ENCODE data around the gene PMM1. TPM values are rescaled to one million over a fixed set of nuclear protein-coding genes. Genes with fewer than 3 reads are reported as not detected.
"Not testable (repeated sequence)": the region's sequence is repeated elsewhere in the genome, so short reads cannot be mapped to it uniquely, and the experiment has no call there.

The PMM1 gene
- total and polyA plus RNA-seq, 9 donors = 19.9 to 76.6 (median 55.7) TPM

DNA sequence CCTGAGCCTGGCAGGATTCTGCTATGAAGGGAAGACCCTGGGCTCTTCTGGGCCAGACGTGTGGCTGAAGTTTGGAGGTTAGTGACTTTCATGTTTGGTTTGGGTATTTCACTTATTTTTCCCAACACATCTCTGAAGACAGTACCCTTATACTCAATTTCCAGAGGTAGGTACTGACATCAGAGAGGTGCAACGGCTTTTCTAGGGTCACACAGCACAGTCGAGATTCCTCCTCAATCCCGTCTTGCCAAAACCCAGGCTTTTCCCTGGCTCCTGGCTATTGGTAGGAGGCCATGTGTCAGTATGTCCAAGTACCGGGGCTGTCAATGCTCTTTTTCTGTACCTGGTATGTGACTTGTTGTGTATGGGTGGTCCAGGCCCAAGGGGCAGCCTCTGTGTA lies 6.1 kb upstream of the PMM1 start:
- H3K36me3 ChIP-seq = no peaks in the 10 kb centered on the region
- intact Hi-C loops (cut with DNase I) = loop anchor here in 3 of 4 donors (5.0 to 10.0 kb wide), 3 partner anchors 51 to 193 kb away; partner anchors contain the start of gene POLR3H (in 3 of the 3)
- 74 to 81% (median 78%) methylated on average over 5 of the region's 5 CpGs for WGBS, 3 donors
- TF ChIP-seq EP300 (IDR thresholded peaks at IDR 0.05) (no peak), POLR2A (IDR thresholded peaks at IDR 0.05) (no peak)
- TF ChIP-seq, protein P1, sequence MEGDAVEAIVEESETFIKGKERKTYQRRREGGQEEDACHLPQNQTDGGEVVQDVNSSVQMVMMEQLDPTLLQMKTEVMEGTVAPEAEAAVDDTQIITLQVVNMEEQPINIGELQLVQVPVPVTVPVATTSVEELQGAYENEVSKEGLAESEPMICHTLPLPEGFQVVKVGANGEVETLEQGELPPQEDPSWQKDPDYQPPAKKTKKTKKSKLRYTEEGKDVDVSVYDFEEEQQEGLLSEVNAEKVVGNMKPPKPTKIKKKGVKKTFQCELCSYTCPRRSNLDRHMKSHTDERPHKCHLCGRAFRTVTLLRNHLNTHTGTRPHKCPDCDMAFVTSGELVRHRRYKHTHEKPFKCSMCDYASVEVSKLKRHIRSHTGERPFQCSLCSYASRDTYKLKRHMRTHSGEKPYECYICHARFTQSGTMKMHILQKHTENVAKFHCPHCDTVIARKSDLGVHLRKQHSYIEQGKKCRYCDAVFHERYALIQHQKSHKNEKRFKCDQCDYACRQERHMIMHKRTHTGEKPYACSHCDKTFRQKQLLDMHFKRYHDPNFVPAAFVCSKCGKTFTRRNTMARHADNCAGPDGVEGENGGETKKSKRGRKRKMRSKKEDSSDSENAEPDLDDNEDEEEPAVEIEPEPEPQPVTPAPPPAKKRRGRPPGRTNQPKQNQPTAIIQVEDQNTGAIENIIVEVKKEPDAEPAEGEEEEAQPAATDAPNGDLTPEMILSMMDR (IDR thresholded peaks at IDR 0.05) = no peak
- H3K27me3 ChIP-seq = no peaks in the 10 kb centered on the region
- H3K4me3 ChIP-seq = no peak overlapping the region
- DNase-seq = peak in 1 of 5 donors; percentile 21
- H3K9me3 ChIP-seq = no peaks in the 10 kb centered on the region
- H3K4me1 ChIP-seq (ENCODE audit: insufficient read depth) = peaks cover 18% of the 10 kb centered on the region
- peak overlapping the region; percentile 5 to 62 for H3K27ac ChIP-seq

DNA sequence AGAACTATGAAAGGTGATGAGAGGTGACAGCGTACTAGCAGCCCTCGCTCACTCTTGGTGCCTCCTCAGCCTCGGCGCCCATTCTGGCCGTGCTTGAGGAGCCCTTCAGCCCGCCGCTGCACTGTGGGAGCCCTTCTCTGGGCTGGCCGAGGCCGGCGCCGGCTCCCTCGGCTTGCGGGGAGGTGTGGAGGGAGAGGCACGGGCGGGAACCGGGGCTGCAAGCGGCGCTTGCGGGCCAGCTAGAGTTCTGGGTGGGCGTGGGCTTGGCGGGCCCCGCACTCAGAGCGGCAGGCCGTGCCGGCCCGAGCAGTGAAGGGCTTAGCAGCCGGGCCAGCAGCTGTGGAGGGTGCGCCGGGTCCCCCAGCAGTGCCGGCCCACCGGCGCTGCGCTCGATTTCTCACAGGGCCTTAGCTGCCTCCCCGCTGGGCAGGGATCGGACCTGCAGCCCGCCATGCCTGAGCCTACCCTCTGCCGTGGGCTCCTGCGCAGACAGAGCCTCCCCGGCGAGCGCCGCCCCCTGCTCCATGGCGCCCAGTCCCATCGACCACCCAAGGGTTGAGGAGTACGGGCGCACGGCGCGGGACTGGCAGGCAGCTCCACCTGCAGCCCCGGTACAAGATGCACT lies 3.8 kb upstream of the PMM1 start:
- intact Hi-C loops (cut with DNase I) = loop anchor here in 1 of 4 donors (10.0 kb wide), 1 partner anchor 49 kb away; the partner anchor contains the start of gene POLR3H
- H3K27me3 ChIP-seq, H3K4me3 ChIP-seq, H3K9me3 ChIP-seq, H3K36me3 ChIP-seq, H3K27ac ChIP-seq: not testable (repeated sequence)
- H3K4me1 ChIP-seq (ENCODE audit: insufficient read depth) = peaks cover 19% of the 10 kb centered on the region
- peak in 3 of 5 donors; percentile 34 to 46 (median 41) for DNase-seq
- 94 to 95% (median 95%) methylated on average over 50 to 51 of the region's 51 CpGs for WGBS, 3 donors

DNA sequence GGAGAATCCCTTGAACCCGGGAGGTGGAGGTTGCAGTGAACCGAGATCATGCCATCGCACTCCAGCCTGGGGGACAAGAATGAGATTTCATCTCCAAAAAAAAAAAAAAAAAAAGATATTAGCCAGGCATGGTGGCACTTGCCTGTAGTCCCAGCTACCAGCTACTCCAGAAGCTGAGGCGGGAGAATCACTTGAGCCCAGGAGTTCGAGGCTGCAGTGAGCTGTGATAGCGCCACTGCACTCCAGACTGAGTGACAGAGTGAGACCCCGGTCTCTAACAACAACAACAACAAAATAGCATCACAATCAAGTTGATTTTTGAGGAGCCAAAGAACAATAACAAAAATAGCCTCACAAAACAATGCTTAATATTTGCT lies 2.3 kb downstream of the PMM1 start:
- DNase-seq = no peak
- Histone ChIP-seq H3K9me3 (no peaks in the 10 kb centered on the region), H3K27ac (no peak overlapping the region), H3K27me3 (no peaks in the 10 kb centered on the region), H3K4me1 (ENCODE audit: insufficient read depth) (peaks cover 4% of the 10 kb centered on the region), H3K36me3 (no peaks in the 10 kb centered on the region), H3K4me3 (no peak overlapping the region)
- TF ChIP-seq POLR2A (IDR thresholded peaks at IDR 0.05) = no peak
- TF ChIP-seq, protein P1 (IDR thresholded peaks at IDR 0.05) = no peak
- TF ChIP-seq EP300 (IDR thresholded peaks at IDR 0.05) = no peak
- intact Hi-C loops (cut with DNase I) = no loop called here
- WGBS, 3 donors = 88 to 94% (median 91%) methylated on average over 7 of the region's 7 CpGs

DNA sequence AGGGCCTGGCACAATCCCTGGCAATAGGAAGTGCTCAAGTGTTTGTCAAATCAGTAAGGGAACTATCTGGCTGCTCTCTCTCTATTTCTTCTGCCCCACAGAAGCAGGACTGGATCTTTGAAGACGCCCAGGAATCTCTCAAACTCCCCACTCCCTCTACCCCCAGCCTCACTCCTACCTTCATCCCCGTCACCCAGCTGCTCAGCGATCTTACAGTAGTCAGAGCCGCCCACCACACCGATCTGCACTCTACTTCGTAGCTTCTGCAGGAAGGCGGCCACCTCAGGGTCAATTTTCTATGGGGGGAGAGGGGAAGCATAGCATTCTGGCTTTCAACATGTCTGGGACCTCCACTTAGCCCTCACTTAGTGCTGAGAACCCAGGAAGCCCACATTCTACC lies 3.7 kb downstream of the PMM1 start:
- Histone ChIP-seq H3K27me3 (no peaks in the 10 kb centered on the region), H3K9me3 (no peaks in the 10 kb centered on the region), H3K4me1 (ENCODE audit: insufficient read depth) (peaks cover 4% of the 10 kb centered on the region), H3K27ac (no peak overlapping the region), H3K4me3 (no peak overlapping the region), H3K36me3 (no peaks in the 10 kb centered on the region)
- DNase-seq = no peak
- WGBS, 3 donors = 89 to 95% (median 94%) methylated on average over 7 of the region's 7 CpGs
- TF ChIP-seq POLR2A (IDR thresholded peaks at IDR 0.05) = no peak
- TF ChIP-seq EP300 (IDR thresholded peaks at IDR 0.05) = no peak
- TF ChIP-seq, protein P1 (IDR thresholded peaks at IDR 0.05) = no peak
- intact Hi-C loops (cut with DNase I) = no loop called here

DNA sequence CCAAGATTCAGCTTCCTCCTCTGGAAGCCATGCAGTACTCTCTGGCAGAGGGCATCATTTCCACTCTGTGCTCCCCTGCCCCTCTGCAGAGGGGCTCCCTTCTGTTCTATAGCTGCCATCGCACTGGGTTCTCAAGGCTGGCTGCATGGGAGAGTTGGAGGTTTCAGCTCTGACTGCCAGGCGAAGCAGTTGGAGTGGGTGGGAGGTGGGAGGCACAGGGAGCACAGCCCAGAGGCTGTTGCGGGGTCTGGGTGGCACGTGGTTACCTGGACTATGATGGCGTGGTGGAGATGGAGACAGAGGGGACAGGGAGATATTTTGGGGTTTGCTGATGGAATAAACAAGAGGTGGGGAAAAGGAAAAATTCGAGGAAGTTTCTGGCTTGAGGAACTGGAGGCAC lies 4.8 kb downstream of the PMM1 start:
- TF ChIP-seq POLR2A (IDR thresholded peaks at IDR 0.05) (no peak), EP300 (IDR thresholded peaks at IDR 0.05) (no peak)
- TF ChIP-seq, protein P1 (IDR thresholded peaks at IDR 0.05) = no peak
- no peaks in the 10 kb centered on the region for H3K27me3 ChIP-seq
- 87 to 93% (median 89%) methylated on average over 6 of the region's 6 CpGs for WGBS, 3 donors
- H3K4me1 ChIP-seq (ENCODE audit: insufficient read depth) = peaks cover 4% of the 10 kb centered on the region
- H3K4me3 ChIP-seq = no peak overlapping the region
- intact Hi-C loops (cut with DNase I) = no loop called here
- H3K27ac ChIP-seq = no peak overlapping the region
- no peaks in the 10 kb centered on the region for H3K9me3 ChIP-seq
- no peaks in the 10 kb centered on the region for H3K36me3 ChIP-seq
- DNase-seq = no peak
